Skeletal muscle tissue (tissue), 4 donors: ENCODE results near the gene FCN3. TPM values are rescaled to one million over a fixed set of nuclear protein-coding genes. Genes with fewer than 3 reads are reported as not detected.

Source experiments
- H3K27ac ChIP-seq: one replicate; pipeline ENCODE4 v1.7.0; 2013; ENCODE audit warnings: mild to moderate bottlenecking, low read depth, low read length, inconsistent platforms
- H3K27me3 ChIP-seq, 3 donors: one replicate each; pipeline ENCODE4 v1.7.0; 2013; ENCODE audit warnings: low read length in 3 of 3; ENCODE audit not compliant: control insufficient read depth in 3 of 3, insufficient read depth in 3 of 3
- H3K36me3 ChIP-seq, 3 donors: one replicate each; pipeline ENCODE4 v1.7.0; 2013; ENCODE audit warnings: low read length in 3 of 3; ENCODE audit not compliant: control insufficient read depth in 3 of 3, insufficient read depth in 3 of 3
- H3K4me1 ChIP-seq, 3 donors: one replicate each; pipeline ENCODE4 v1.7.0; 2013; ENCODE audit warnings: low read length in 3 of 3, mild to moderate bottlenecking in 3 of 3; ENCODE audit not compliant: control insufficient read depth in 3 of 3, insufficient read depth in 3 of 3
- H3K4me3 ChIP-seq, 3 donors: one replicate each; pipeline ENCODE4 v1.7.0; 2013; ENCODE audit warnings: low read length in 3 of 3
- H3K9ac ChIP-seq, 3 donors: one replicate each; pipeline ENCODE4 v1.7.0; 2013; ENCODE audit warnings: low read length in 3 of 3, mild to moderate bottlenecking in 3 of 3, moderate library complexity in 2 of 3, low read depth in 1 of 3
- H3K9me3 ChIP-seq, 3 donors: one replicate each; pipeline ENCODE4 v1.7.0; 2013; ENCODE audit warnings: low read length in 3 of 3; ENCODE audit not compliant: control insufficient read depth in 3 of 3
- total RNA-seq: library from RNA; depleted of rRNA; stranded (reverse); fragments of >200 nt; gene quantifications from one replicate; pipeline ENCODE4 v1.2.3, GENCODE V29; 2014
- donor health status: Osteomylitis.

FCN3 gene
- total RNA-seq, 1 donor from 2014 or later = not detected

GRCh38 chr1:27343639-27344025 lies 31.0 kb downstream of the FCN3 start:
- H3K27ac ChIP-seq = no peak overlapping the region
- H3K27me3 ChIP-seq = peaks cover 15 to 19% (median 15%) of the 10 kb centered on the region in 3 donors
- H3K36me3 ChIP-seq = peaks cover 0 to 3% (median 0%) of the 10 kb centered on the region in 3 donors
- no peak overlapping the region for H3K4me3 ChIP-seq
- no peaks in the 10 kb centered on the region for H3K9me3 ChIP-seq
- no peak overlapping the region for H3K9ac ChIP-seq
- H3K4me1 ChIP-seq = no peaks in the 10 kb centered on the region

GRCh38 chr1:27342778-27343638 lies 31.6 kb downstream of the FCN3 start:
- peak overlapping the region in 1 of 3 donors; percentile 32 for H3K4me3 ChIP-seq
- H3K27me3 ChIP-seq = peaks cover 13 to 19% (median 15%) of the 10 kb centered on the region in 3 donors
- H3K36me3 ChIP-seq = peaks cover 0 to 3% (median 0%) of the 10 kb centered on the region in 3 donors
- no peak overlapping the region for H3K27ac ChIP-seq
- no peaks in the 10 kb centered on the region for H3K9me3 ChIP-seq
- H3K4me1 ChIP-seq = no peaks in the 10 kb centered on the region
- H3K9ac ChIP-seq = no peak overlapping the region

- H3K27me3 ChIP-seq = peaks cover 7 to 14% (median 13%) of the 10 kb centered on the region in 3 donors
- no peak overlapping the region for H3K9ac ChIP-seq
- H3K4me1 ChIP-seq = no peaks in the 10 kb centered on the region
- H3K27ac ChIP-seq = no peak overlapping the region
- no peaks in the 10 kb centered on the region for H3K9me3 ChIP-seq
- peak overlapping the region in 1 of 3 donors; percentile 32 for H3K4me3 ChIP-seq
- H3K36me3 ChIP-seq = peaks cover 0 to 3% (median 0%) of the 10 kb centered on the region in 3 donors
Measured at GRCh38 chr1:27342391-27342777, 32.2 kb downstream of the FCN3 start.

GRCh38 chr1:27341525-27342252 lies 32.9 kb downstream of the FCN3 start, which contains the start of gene SYTL1:
SYTL1 (plus strand) TSS chr1:27342022; CDS start chr1:27345335, 3,313 bp downstream.
- peaks cover 2 to 5% (median 3%) of the 10 kb centered on the region in 3 donors for H3K36me3 ChIP-seq
- H3K9me3 ChIP-seq = no peaks in the 10 kb centered on the region
- H3K4me3 ChIP-seq = peak within 1 kb of the TSS in 1 of 3 donors; percentile 32
- H3K27ac ChIP-seq = no peak within 1 kb of the TSS
- peaks cover 5 to 8% (median 8%) of the 10 kb centered on the region in 3 donors for H3K27me3 ChIP-seq
- H3K9ac ChIP-seq = no peak within 1 kb of the TSS
- no peaks in the 10 kb centered on the region for H3K4me1 ChIP-seq

- H3K4me1 ChIP-seq = no peaks in the 10 kb centered on the region
- H3K27me3 ChIP-seq = peaks cover 0 to 4% (median 0%) of the 10 kb centered on the region in 3 donors
Measured at GRCh38 chr1:27339213-27339612, 35.4 kb downstream of the FCN3 start.

GRCh38 chr1:27338751-27339150 lies 35.9 kb downstream of the FCN3 start:
- H3K27ac ChIP-seq = no peak overlapping the region
- no peak overlapping the region for H3K9ac ChIP-seq
- H3K36me3 ChIP-seq = peaks cover 31 to 34% (median 32%) of the 10 kb centered on the region in 3 donors
- H3K4me3 ChIP-seq = no peak overlapping the region
- no peaks in the 10 kb centered on the region for H3K4me1 ChIP-seq
- peaks cover 0 to 4% (median 0%) of the 10 kb centered on the region in 3 donors for H3K27me3 ChIP-seq
- no peaks in the 10 kb centered on the region for H3K9me3 ChIP-seq

More at GRCh38 chr1:27339213-27339612, 35.4 kb downstream of the FCN3 start:
- peaks cover 27 to 29% (median 28%) of the 10 kb centered on the region in 3 donors for H3K36me3 ChIP-seq
- H3K27ac ChIP-seq = no peak overlapping the region
- peak overlapping the region in 1 of 3 donors; percentile 5 for H3K9ac ChIP-seq
- H3K9me3 ChIP-seq = no peaks in the 10 kb centered on the region
- no peak overlapping the region for H3K4me3 ChIP-seq

- Histone ChIP-seq H3K4me1 (peaks cover 4 to 7% (median 6%) of the 10 kb centered on the region in 3 donors), H3K36me3 (peaks cover 48 to 52% (median 52%) of the 10 kb centered on the region in 3 donors), H3K4me3 (no peak overlapping the region)
Measured at GRCh38 chr1:27336756-27337155, 37.9 kb downstream of the FCN3 start.

GRCh38 chr1:27335506-27336422 lies 38.9 kb downstream of the FCN3 start:
- peaks cover 56 to 59% (median 57%) of the 10 kb centered on the region in 3 donors for H3K36me3 ChIP-seq
- H3K27ac ChIP-seq = no peak overlapping the region
- no peaks in the 10 kb centered on the region for H3K27me3 ChIP-seq
- H3K4me1 ChIP-seq = peaks cover 4 to 7% (median 6%) of the 10 kb centered on the region in 3 donors
- H3K4me3 ChIP-seq = no peak overlapping the region
- no peaks in the 10 kb centered on the region for H3K9me3 ChIP-seq
- H3K9ac ChIP-seq = no peak overlapping the region

More at GRCh38 chr1:27336756-27337155, 37.9 kb downstream of the FCN3 start:
- Histone ChIP-seq H3K27ac (no peak overlapping the region), H3K9me3 (no peaks in the 10 kb centered on the region), H3K27me3 (no peaks in the 10 kb centered on the region), H3K9ac (no peak overlapping the region)

- no peak overlapping the region for H3K4me3 ChIP-seq
- no peaks in the 10 kb centered on the region for H3K27me3 ChIP-seq
- H3K9me3 ChIP-seq = no peaks in the 10 kb centered on the region
- H3K4me1 ChIP-seq = peaks cover 4 to 9% (median 6%) of the 10 kb centered on the region in 3 donors
- no peak overlapping the region for H3K9ac ChIP-seq
- no peak overlapping the region for H3K27ac ChIP-seq
- peaks cover 58 to 60% (median 59%) of the 10 kb centered on the region in 3 donors for H3K36me3 ChIP-seq
Measured at GRCh38 chr1:27333717-27334279, 40.8 kb downstream of the FCN3 start.
